ENCODE data around the gene HDAC9.
A peak's percentile ranks its signal among the peaks of the same experiment; 100 is the strongest.

Gene HDAC9

DNA sequence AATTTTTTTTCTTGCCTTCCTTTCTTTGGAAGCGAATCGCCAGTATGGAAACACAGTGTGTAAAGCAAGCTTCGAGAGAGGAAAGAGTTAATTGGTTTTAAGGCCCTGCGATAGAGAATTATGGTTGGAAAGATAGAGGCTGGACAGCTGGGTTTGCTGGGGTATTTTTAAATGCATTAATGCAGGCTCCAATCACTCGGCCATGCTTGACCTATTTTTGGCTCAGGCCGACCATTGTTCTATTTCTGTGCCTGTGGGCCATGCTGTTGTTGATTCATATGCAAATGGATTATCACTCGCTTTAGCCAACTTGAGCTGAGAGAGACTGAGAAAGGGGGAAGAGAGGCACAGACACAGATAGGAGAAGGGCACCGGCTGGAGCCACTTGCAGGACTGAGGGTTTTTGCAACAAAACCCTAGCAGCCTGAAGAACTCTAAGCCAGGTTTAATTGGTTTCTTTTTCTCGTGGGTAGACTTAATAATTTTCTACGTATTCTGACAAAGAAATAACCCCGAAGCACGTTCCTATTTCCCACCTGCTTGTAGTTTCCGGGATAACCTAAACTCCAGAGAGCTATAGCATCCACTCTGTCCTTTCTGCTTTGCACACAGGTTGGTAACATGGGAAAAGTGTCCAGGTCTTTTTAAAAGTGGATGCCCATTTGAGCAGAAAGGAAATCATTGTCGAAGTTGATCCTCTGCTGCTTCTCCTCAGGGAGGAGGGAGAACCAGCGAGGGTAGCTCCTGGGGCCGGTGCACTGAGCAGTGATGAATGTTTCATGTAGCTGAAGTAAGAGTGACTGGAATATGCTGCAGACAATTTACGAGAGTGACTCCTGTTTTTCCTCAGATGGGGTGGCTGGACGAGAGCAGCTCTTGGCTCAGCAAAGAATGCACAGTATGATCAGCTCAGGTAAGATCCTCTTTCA is at the start of gene HDAC9:
HDAC9 (plus strand) TSS at position 338 of the 929 bp plus-strand sequence; CDS start at position 892, 554 bp downstream.
- FAIRE-seq, result peak; percentile 96

DNA sequence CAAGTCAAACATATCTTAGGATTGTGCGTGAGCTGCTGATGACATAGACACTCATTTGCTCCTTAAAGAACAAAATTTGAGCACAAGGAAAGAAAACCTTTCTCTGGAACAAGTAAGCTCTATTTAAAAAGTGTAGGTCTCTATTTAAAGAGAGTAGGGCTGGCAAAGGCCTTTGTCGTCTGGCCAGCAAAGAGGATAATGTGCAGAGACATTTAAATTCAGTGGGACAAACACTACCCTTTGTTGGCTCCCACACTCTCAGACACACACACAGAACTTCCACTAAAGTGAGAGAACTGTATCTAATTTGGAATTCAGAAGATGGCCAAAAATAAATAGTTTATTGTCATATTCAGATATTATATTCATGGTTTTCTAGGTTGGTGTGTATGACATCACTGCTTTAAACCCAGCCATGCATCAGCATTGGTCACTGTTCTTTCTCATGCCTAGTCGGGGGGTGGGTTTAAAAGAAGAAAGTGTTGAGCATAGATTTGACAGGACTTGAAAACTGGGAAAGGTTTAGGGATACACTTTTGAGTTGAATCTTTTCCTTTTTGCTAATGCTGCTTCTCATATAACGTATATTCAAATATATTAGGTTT is 49.5 kb upstream of the HDAC9 start:
- FAIRE-seq, result no peak

DNA sequence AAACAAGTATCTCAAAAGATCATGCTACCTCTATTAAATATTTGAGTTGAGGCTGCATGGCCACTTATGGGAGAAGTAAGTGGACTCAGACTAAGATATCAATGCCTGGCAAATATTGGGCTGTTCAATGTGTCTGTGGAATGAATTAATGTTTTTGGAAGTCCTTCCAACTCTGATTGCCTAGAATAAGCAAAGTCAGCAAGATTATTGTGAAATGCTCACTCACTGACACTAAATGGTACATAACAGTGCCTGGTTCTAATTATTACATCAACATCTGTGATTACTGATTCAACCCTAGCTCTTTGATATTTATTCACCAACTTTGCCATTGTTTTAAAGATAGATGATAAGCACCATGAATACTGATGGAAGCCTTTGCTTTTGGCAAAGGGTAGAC is 45.5 kb upstream of the HDAC9 start:
- no peak for FAIRE-seq

DNA sequence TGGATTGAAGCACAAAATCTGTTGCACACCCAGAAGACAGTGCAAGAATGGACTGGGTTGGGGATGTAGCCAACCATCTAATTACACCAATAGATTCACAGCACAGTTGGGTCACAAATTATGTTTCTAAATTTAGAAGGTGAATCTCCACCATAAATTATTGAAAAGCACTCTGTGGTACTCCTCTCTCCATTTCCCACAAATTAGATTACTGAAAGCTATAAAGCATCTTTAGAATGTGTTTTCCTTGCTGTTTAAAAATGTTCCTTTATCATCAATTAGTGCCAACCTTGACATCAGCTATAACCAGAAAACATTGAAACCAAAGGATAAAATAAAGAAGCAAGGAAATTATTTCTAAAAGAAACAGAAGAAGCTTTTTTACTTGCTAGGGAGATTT is 39.9 kb upstream of the HDAC9 start:
- FAIRE-seq, result no peak

DNA sequence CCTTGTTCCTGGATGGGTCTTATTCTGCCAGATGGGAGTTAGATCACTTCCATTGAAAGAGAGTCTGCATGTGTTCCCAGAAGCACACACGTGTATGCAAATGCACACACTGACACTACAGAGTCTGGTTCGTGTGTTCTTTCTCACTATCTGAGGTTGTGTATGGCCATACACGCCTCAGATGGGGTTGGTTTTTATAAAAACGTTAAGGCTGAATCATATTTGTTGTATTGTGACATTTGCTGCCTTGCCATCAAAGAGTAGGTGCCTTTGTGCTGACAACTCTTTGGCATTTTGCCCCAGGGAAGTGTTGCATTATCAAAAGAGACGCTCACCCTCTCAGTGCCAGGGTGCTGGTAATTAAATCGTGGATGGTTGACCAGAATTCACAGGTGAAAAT is 37.7 kb upstream of the HDAC9 start:
- no peak for FAIRE-seq

DNA sequence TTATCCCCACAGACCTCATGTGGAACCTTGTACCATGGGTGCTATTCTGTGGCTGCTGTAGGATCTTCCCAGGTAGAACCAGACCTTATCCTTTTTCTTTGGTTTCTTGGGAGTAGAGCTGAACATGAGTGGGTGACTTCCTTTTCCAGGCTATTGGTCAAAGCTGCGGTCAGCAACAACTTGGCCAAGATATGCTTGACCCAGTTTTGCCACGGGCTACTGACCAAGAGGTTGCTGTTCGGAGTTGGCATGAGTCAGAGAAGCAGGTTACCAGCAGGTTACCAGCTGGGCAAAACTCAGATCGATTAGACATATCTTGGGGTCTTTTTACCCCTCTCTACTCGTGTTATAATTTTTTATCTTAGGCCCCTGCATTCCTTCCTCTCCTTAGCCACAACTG is 36.7 kb upstream of the HDAC9 start:
- no peak for FAIRE-seq

DNA sequence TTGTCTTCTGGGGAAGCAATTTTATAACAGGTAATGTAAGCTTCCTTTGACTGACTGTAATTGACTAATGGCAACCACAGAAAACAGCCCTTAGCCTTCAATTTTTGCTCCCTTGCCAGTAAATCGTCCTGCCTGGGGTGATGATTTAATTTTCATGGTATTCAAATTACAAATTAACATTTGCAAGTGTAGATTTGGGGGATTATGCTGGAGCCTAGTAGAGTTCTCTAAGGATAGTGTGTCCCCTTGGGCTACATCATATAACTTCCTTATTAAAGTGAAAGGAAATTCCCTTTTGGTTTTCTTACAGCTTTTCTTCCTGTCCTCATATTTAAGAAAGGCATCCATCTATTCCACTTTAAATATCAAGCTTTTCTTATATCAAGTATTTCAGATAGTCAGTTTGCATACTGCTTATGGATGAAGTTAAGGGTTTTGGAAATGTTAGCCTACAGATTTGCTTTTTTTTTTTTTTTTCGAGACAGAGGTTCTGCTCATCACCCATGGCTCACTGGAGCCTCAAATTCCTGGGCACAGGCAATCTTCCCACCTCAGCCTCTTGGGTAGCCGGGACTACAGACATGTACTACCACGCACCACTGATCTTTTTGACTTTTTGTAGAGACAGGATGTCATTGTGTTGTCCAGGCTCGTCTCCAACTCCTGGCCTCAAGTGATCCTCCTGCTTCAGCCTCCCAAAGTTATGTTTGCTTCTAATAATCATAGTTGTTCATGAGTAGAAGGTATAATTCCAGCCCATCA is 35.9 kb upstream of the HDAC9 start:
- FAIRE-seq, result no peak

DNA sequence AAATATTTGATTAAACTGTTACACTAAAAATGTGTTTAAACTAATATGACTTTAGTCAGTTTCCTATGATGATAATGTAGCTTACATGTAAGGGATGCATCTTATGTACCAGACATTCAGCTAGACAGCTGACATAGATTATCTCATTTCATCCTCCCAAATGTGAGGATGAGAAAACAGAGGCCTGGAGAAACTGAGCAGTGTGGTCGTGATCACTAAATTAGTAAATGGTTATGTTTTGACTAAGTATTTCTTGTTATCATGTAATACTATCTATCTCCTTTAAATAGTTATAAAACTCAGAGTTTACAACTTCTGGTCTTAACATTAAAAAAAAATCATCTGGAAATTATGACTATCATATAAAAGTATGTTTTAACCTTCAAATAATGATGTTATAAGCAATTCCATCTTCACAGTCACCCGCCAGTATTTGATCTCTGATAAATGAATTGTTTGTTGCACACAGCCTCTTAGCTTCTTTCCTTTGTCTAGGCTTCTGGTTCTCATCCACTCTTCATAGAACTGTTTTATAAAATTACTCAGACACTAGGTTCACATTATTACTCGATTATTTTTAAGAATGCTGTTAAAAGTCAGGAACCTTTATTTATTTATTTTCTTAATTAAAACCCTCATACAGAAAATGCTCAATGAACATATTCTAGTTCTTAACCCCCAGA is 33.6 kb upstream of the HDAC9 start:
- peak; percentile 55 for FAIRE-seq

DNA sequence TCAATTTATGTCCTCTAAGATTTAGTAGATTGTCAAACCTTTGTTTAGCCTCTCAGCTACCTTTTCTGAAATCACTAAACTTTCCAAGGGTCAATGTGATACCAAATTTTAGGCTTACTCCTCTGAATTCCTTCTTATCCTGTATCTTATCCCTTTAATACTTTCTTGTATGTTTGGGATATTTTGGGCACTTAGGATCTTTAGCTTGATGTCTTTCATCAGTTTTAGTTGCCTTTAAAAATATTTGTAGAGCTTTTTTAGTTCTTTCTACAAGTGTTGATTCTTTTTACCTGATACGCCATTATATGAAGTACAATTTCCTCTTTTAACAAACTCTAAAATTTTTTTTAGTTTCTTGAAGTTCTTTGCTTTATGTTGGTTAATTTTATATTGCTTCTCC is 30.7 kb upstream of the HDAC9 start:
- no peak for FAIRE-seq

DNA sequence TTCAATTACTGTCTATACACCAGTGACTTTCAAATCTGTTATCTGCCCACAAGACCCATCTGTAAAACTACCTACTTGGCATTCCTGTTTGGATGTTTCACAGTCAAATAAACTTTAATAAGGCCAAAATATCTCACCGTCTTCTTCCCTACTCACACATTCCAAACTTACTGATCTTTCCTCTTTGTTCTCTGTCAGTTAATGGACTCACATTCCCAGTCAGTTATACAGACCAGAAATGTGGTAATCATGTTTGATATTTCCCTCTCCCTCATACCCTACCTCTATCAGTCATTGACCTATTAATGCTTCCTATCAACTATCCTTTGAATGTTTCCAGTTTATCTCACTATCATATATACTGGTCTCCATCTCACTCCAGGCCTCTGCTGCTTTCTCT is 28.5 kb upstream of the HDAC9 start:
- no peak for FAIRE-seq

DNA sequence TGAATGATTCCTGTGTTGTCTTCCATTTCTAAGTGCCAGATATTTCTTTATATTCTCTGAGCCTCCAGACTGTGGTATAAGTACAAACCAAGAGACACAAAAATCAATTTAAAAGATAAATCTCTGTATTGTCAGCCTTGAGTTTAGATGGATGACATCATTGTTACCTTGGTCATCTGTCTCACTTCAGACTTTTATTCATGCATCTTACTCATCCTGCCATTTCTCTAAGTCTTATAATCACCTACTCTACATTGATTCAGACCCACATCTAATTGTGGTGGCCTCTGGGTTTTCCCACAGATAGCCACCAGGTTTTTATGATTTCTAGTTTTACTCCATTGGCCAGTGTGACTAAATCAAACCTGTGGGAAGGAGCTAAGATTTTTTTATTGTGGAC is 26.8 kb upstream of the HDAC9 start:
- FAIRE-seq, result no peak

DNA sequence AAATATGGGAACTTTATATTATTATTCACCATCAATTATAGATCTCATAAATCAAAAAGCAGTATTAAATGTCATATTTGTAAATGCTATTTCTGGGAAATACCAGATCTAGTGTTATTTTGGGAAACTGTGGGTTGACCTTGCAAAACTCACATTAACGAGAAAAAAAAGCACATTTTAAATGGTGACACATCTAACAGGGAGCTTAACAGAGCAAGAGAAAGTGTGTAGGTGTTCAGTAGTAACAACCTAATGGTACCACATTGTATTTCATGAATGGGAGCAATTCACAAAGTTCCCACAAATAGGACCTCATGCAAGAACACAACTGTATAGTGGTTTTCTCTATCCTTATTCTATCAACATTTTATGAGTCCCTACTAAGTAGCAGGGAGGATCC is 26.2 kb upstream of the HDAC9 start:
- FAIRE-seq, result no peak

DNA sequence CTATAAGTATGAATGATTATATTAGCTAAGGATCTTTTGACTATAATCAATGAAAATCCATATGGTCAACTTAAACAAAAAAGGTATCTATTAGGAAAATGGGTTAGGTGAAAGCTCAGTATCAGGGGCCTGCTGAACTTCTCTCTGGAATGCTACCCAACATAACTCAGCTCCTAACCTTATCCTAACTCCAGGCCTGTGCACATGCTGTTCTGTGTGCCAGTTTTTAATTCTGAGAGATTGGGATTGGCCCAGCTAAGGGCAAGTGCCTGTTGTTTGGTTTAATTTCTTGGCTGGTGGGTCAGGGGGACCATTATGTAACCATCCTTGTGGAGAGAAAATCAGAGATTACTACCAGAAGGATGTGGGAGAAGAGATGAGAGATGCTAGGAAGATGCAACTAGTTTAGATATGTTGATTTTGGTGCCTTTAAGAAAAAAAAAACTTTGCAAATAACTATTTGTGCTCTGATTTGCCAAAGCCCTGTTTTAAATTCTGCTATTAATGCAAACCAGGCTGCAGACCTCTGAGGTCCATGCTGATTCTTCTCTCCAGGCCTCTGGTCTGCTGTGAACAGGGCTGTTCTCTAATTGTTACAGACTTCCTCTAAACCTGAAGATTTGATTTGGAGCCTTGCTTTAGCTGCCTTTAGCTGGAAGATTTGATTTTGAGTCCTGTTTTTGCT is 23.9 kb upstream of the HDAC9 start:
- FAIRE-seq, result no peak

DNA sequence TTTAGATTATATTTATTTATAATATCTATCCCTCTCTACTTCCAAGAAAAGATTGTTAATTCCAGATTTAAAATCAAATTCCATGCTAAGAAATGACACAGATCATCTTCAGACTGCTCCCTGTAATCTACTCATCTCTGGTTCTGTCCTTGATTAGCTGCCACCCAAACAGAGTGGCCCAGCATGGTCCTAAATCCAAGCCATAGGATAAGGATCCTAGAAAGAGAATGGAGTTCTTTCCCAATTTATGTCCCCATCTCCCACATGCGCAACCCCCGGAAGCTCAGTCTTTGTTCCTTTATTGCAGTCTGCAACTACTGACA is 23.4 kb upstream of the HDAC9 start:
- FAIRE-seq, result no peak

DNA sequence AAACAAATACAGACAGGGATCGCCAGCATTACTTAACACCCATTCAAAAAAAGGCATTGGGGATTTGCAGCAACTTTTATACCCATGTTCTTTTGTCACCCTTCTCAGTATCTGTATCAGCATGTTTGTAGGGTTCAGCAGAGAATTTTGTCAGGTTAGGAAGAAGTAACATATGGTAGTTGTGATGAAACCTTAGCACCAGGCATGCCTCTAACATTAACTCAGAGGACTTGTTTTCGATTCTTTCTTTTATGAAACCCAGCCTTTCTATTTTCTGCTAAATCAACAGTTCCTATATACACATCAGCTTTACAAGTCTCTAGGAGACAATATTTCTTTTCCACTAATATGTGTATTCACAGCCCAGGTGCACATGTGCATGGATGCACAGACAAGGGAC is 22.4 kb upstream of the HDAC9 start:
- no peak for FAIRE-seq

DNA sequence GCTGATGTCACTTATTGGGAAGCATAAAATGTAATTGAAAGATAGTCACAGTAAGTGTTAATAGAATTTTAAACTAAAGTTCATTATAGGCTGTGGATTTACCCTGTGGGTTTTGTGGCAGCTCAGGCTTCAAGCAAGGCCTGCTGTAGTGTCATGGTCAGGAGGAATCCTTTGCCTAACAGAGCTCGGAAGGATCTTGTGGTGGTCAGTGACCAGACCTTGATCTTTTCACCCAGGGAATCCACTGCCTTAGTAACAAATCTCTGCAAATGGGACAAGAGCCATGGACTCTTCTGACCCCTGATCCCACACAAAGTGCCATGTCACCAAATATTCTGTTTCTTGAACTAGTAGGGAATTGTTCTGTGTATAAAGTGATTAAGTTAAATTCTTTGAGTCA is 20.6 kb upstream of the HDAC9 start:
- no peak for FAIRE-seq

DNA sequence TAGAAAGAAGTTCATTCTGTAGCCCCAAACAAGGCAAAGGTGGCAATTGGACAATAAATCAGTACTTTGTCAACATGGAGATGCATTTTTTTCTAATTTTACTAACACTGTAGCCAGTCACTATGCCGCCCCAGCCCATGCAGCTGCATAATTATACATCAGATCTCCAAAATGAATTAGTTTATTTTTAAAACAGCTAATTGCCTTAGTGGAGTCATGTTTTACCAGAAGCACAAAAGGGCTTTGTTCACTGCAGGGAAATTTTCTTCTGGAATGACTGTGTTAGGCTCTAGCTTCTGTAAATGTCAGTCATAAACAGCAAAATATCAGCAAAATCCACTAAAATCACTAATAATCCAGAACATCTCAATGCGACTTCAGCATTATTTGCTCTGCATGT is 20.1 kb upstream of the HDAC9 start:
- no peak for FAIRE-seq

DNA sequence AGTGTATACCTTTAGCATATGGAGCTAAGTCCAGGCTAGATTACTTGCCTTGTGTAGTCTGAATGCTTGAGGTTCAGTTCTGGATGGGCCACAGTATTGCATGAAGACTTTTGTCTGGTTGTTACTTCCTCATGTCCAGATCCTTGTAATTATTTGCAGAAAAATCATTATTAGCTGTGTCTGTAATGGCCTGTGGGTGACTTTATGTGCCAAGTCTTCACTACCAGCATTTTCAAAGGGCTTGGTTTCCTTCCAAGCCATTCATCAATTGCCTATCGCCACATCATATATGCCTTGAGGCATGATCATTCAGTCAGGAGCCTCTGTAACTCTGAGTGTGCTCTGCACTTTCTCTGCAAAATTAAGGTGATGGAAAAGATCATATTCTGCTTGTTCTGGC is 13.8 kb upstream of the HDAC9 start:
- FAIRE-seq, result no peak

DNA sequence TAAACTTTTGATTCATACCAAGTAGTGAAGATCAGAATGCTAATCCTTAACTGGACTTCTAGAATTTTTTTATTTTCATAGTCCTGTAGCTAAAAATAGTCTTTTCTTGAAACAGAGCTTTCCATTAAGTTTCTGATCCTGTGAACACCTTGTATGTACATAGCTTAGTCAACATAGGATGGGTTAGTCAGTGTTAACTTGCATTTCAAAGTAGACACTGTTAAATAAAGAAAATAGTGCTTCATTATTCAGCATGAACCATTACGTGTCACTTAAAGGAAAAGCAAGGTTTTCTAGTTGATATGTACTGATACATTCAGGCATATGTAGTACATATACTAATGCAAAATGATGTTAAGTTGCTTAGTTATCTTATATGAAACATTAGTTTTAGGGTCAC is 7.5 kb upstream of the HDAC9 start:
- no peak for FAIRE-seq

DNA sequence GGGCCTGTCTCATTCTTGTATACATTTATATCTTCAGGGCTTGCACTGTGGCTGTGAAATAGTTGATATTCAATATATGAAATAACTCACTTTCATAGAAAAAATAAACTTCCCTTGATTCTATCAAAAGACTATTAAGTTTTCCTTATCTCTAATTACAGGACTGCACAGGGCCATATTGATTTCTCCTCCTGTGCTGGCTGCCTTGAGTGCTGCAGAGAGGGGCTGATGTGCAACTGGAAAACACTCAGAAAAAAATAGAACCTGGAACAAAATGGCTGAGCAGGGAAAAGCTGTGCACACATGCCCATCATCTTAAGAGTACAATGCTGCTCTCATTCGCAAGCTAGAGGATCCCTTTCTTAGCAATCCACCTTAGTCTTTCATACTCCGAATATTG is 5.9 kb upstream of the HDAC9 start:
- FAIRE-seq, result no peak

DNA sequence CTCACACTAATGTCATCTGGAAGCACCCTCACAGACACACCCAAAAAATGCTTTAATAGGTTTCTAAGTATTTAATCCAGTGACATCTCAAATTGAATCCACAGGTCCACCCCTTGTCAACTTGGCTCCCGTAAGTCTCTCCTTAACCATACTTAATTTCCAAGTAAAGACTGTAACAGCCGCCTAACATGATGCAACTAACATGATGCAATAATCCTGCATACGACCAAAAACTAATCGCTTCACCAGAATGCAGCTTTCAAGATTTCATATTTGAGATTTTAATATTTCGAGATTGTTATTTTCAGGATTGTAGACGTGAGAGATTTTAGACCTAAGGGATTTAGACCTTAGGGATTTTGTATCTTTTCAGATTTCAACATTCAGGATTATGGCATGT is 3.7 kb upstream of the HDAC9 start:
- no peak for FAIRE-seq

DNA sequence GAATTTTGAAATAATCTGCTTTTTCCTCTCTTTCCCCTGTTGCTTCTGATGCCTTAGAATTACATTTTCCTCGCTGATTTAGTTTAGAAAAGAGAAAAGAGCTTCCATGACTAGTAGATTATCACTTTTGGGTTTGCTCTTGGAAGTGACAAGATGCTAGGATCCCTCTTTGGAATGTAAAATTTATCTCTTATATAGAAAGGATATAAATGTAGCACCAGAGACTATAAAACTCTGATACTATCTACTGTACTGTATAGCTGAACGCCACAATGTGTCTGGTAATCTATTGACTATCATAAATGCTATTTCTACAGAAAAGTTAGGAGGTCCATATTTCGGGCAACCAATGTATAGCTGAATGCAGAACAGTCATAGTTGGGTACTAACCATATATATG is 1.1 kb upstream of the HDAC9 start:
- no peak for FAIRE-seq
